Prostate gland (tissue), 2 donors: ENCODE results near the gene C4A.

Experiments
- POLR2A ChIP-seq: fragments of 450-650 bp; IDR thresholded peaks from one replicate; pipeline ENCODE4 v1.6.1; 2016; ENCODE audit warnings: antibody characterized with exemption, mild to moderate bottlenecking
- TF ChIP-seq, protein P1 (sequence below), 4 experiments: fragments of 200-600 bp in 2 of 4; fragments of 450-650 bp in 2 of 4; sonication (generic) in 2 of 4; IDR thresholded peaks; 1 replicate in 3 of 4; 2 replicates in 1 of 4; pipeline ENCODE4 v1.5.1; 2016 to 2019; ENCODE audit warnings: antibody characterized with exemption in 4 of 4, mild to moderate bottlenecking in 2 of 4, moderate library complexity in 2 of 4

DNA sequence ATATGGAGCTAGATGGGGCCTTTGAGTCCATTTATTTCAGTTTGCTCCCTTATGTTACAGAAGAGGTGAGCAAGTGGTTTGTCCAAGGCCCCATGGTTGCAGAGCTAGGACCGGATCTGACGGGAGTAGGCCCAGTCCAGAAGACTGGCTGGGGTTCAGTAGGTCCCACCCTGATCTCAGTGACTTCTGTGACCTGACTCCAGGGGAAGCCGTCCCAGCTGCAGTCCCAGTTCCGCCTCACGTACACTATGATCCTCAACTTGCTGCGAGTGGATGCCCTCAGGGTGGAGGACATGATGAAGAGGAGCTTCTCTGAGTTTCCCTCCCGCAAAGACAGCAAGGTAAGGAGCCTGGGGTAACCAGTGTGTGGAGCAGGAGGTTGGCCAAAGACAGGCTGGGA lies 15.4 kb upstream of the C4A start:
- TF ChIP-seq, protein P1, sequence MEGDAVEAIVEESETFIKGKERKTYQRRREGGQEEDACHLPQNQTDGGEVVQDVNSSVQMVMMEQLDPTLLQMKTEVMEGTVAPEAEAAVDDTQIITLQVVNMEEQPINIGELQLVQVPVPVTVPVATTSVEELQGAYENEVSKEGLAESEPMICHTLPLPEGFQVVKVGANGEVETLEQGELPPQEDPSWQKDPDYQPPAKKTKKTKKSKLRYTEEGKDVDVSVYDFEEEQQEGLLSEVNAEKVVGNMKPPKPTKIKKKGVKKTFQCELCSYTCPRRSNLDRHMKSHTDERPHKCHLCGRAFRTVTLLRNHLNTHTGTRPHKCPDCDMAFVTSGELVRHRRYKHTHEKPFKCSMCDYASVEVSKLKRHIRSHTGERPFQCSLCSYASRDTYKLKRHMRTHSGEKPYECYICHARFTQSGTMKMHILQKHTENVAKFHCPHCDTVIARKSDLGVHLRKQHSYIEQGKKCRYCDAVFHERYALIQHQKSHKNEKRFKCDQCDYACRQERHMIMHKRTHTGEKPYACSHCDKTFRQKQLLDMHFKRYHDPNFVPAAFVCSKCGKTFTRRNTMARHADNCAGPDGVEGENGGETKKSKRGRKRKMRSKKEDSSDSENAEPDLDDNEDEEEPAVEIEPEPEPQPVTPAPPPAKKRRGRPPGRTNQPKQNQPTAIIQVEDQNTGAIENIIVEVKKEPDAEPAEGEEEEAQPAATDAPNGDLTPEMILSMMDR (IDR thresholded peaks at IDR 0.05), result no peak
- TF ChIP-seq POLR2A, result no peak
